IPS-18c (cell line): ENCODE results near the gene PTCRA.
"Not testable (repeated sequence)": the region's sequence is repeated elsewhere in the genome, so short reads cannot be mapped to it uniquely, and the experiment has no call there.

Source experiments
- H3K4me3 ChIP-seq: 2 replicates; pipeline ENCODE4 v1.7.0; 2013; ENCODE audit warnings: low read depth, mild to moderate bottlenecking, low read length, moderate library complexity; ENCODE audit not compliant: insufficient read depth
- H3K9me3 ChIP-seq: one replicate; pipeline ENCODE4 v1.6.1; 2013; ENCODE audit warnings: mild to moderate bottlenecking, low read length, moderate library complexity; ENCODE audit not compliant: control insufficient read depth, insufficient read depth

Gene PTCRA

GRCh38 chr6:42898891-42899361 lies 16.9 kb upstream of the PTCRA start:
- Histone ChIP-seq H3K9me3 (no peaks in the 10 kb centered on the region), H3K4me3 (no peak overlapping the region)

GRCh38 chr6:42899871-42900270 lies 16.0 kb upstream of the PTCRA start:
- Histone ChIP-seq H3K4me3 (no peak overlapping the region), H3K9me3 (no peaks in the 10 kb centered on the region)

DNA sequence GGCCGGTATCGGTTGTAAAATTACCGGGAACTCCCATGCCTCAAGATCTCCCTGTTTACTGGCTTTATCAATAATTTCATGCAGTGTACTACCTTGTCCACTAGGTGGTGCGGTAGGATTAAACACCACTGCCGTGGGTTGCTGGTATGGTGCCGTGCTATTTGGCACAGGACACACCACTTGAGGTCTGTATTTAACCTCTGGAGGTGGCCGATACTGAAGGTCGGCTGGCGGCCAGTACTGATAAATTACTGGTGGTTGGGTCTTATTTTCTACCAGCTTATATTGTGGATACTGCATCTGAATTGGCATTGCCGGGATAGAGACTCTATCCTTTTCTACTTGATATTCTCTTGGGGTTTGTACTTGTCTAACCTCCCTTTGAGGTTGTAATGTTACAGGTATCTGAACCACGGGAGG lies 14.3 kb upstream of the PTCRA start:
- H3K4me3 ChIP-seq = no peak overlapping the region

GRCh38 chr6:42902429-42903263 lies 13.2 kb upstream of the PTCRA start:
- not testable (repeated sequence) for H3K4me3 ChIP-seq, H3K9me3 ChIP-seq

More for the DNA sequence above, 14.3 kb upstream of the PTCRA start:
- no peaks in the 10 kb centered on the region for H3K9me3 ChIP-seq

GRCh38 chr6:42904467-42904866 lies 11.4 kb upstream of the PTCRA start:
- Histone ChIP-seq H3K9me3 (no peaks in the 10 kb centered on the region), H3K4me3 (no peak overlapping the region)

- Histone ChIP-seq H3K9me3 (peaks cover 2% of the 10 kb centered on the region), H3K4me3 (no peak overlapping the region)
Measured at GRCh38 chr6:42907336-42907735, 8.5 kb upstream of the PTCRA start.

- Histone ChIP-seq H3K9me3 (peaks cover 2% of the 10 kb centered on the region), H3K4me3 (no peak overlapping the region)
Measured at GRCh38 chr6:42909835-42910234, 6.0 kb upstream of the PTCRA start.

GRCh38 chr6:42911171-42912021 lies 4.5 kb upstream of the PTCRA start:
- peak overlapping the region; percentile 66 for H3K4me3 ChIP-seq
- peaks cover 2% of the 10 kb centered on the region for H3K9me3 ChIP-seq

DNA sequence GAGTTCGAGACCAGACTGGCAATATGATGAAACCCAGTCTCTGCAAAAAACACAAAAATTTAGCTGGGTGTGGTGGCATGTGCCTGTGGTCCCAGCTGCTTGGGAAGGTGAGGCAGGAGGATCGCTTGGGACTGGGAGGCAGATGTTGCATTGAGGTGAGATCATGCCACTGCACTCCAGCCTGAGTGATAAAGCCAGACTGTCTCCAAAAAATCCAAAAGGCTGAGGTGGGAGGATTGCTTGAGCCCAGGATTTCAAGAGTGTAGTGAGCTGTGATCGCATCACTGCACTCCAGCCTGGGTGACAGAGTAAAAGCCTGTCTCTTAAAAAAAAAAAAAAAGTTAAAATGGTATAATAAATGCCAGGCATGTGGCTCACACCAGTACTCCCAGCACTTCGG lies 1.3 kb upstream of the PTCRA start:
- peaks cover 2% of the 10 kb centered on the region for H3K9me3 ChIP-seq
- H3K4me3 ChIP-seq = no peak overlapping the region

- no peak overlapping the region for H3K4me3 ChIP-seq
- H3K9me3 ChIP-seq = no peaks in the 10 kb centered on the region
Measured at GRCh38 chr6:42916288-42916687, 435 bp downstream of the PTCRA start.

- no peaks in the 10 kb centered on the region for H3K9me3 ChIP-seq
- H3K4me3 ChIP-seq = no peak overlapping the region
Measured at GRCh38 chr6:42921801-42922200, 5.9 kb downstream of the PTCRA start.

GRCh38 chr6:42923666-42924065 lies 7.8 kb downstream of the PTCRA start:
- Histone ChIP-seq H3K9me3 (no peaks in the 10 kb centered on the region), H3K4me3 (no peak overlapping the region)

DNA sequence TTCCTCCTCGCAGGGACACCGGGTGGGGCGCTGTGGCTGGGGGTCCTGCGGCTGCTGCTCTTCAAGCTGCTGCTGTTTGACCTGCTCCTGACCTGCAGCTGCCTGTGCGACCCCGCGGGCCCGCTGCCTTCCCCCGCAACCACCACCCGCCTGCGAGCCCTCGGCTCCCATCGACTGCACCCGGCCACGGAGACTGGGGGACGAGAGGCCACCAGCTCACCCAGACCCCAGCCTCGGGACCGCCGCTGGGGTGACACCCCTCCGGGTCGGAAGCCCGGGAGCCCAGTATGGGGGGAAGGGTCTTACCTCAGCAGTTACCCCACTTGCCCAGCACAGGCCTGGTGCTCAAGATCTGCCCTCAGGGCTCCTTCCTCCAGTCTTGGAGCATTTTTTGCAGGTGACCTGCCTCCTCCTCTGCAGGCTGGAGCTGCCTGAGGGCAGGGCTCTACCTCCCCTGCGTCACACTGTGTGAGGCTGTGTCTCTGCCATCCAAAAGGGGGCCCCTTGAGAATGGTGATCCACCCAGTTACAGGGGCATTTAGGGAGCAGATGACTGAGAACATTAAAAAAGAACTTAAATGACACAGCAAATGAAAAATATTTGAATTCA lies 9.5 kb downstream of the PTCRA start:
- no peak overlapping the region; the same call in 1 of the 2 replicates for H3K4me3 ChIP-seq
- H3K9me3 ChIP-seq = no peaks in the 10 kb centered on the region

DNA sequence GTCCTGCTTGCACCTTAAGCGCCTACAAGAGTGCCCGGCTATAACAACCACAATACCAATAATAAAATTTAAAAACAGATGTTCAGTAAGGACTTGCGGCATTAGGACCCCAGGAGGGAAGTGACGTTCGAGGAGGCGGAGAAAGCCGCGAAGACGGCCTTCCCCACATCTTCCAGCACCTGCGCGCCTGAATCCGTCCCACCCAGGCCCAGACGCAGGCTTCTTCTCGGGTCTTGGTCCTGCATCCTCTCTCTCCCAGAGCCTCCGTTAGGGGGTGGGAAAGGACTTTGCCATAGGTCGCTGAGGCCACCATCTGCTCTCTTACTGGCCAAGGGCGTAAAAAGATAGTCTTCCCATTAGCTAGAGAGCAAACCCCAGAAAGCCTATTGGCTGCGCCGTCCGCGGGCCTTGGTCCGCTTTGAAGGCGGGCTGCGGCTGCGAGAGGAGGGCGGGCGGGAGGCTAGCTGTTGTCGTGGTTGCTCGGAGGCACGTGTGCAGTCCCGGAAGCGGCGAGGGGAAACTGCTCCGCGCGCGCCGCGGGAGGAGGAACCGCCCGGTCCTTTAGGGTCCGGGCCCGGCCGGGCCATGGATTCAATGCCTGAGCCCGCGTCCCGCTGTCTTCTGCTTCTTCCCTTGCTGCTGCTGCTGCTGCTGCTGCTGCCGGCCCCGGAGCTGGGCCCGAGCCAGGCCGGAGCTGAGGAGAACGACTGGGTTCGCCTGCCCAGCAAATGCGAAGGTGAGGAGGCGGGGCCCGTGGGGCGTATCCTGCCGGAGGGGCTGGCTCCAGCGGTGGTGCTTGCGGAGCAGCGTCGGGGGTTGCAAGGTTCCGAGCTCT lies 13.3 kb downstream of the PTCRA start, which contains the start of gene CNPY3:
Gene CNPY3, plus strand, starts transcription at position 495 of the 835 bp plus-strand sequence. Its CDS starts 91 bp downstream, at position 586.
- peak within 1 kb of the TSS; percentile 90 for H3K4me3 ChIP-seq
- no peaks in the 10 kb centered on the region for H3K9me3 ChIP-seq

DNA sequence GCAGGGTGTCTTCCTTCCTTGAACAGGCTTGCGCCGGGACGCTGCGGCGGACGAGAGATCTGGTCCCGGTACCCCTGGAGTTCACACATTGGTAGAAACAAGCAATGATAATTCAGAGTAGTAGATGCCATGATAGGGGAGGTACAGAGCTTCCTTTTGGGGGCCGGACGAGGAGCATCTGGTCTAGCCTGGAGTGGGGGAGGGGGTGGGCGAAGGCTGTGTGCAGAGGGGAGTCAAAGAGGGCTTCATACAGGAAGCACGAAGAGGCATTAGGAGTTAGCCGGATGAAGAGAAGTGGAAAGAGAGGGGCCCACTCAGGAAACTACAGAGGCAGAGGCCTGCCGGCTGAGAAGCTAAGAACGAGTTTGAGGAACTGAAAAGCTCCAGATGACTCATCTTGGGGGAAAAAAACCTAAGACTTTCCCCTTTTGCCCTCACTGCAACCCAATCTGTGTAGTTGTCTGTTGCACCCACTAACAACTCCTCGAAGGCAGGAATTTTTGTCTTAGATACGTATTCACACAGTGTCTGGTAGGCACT lies 14.0 kb downstream of the PTCRA start:
- Histone ChIP-seq H3K4me3 (peak overlapping the region; percentile 90), H3K9me3 (no peaks in the 10 kb centered on the region)

DNA sequence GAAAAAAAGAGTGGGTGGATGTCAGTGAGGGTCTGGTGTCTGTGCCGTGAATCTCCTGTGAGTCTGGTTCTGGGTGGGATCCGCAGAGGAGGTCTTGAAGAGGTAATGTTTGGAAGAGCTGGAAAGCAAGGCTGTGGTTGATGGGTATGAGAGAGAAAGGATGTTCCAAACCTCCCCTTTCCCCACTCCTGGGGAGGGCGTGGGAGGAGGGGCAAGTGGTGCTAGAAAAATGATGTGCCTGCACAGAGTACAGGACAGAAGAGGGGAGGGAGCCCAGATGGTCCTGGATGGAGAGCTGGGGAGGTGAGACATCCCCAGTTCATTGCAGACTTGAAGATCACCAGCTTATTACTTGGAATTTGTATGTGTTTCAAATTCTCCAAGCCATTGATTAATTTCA lies 16.6 kb downstream of the PTCRA start:
- Histone ChIP-seq H3K9me3 (no peaks in the 10 kb centered on the region), H3K4me3 (no peak overlapping the region)
